MV-4-11 (cell line): ENCODE measurements around the gene MPP3.
"Not testable (repeated sequence)": the region's sequence is repeated elsewhere in the genome, so short reads cannot be mapped to it uniquely, and the experiment has no call there.

Experiments used
- DNase-seq: peaks from one replicate; lab custom pipeline; 2025; lab: John Stamatoyannopoulos, UW

The MPP3 gene

GRCh38 chr17:43832976-43833829 lies at the start of gene MPP3:
MPP3 (minus strand) TSS chr17:43833146; CDS start chr17:43831906, 1,240 bp downstream.
- DNase-seq = peak; percentile 7

GRCh38 chr17:43881758-43882505 lies 49.0 kb upstream of the MPP3 start:
- no peak for DNase-seq

- DNase-seq = no peak
Measured at GRCh38 chr17:43881181-43881580, 48.2 kb upstream of the MPP3 start.

- DNase-seq = no peak
Measured at GRCh38 chr17:43880420-43880991, 47.6 kb upstream of the MPP3 start.

GRCh38 chr17:43879723-43880419 lies 46.9 kb upstream of the MPP3 start:
- DNase-seq = no peak

GRCh38 chr17:43878260-43879175 lies 45.6 kb upstream of the MPP3 start:
- DNase-seq = peak; percentile 48

GRCh38 chr17:43877451-43878155 lies 44.7 kb upstream of the MPP3 start:
- no peak for DNase-seq

GRCh38 chr17:43877031-43877430 lies 44.1 kb upstream of the MPP3 start:
- no peak for DNase-seq

- DNase-seq = no peak
Measured at GRCh38 chr17:43875476-43876147, 42.7 kb upstream of the MPP3 start.

- DNase-seq = no peak
Measured at GRCh38 chr17:43874293-43874692, 41.3 kb upstream of the MPP3 start.

- no peak for DNase-seq
Measured at GRCh38 chr17:43873815-43874214, 40.9 kb upstream of the MPP3 start.

- DNase-seq = no peak
Measured at GRCh38 chr17:43873091-43873490, 40.1 kb upstream of the MPP3 start.

GRCh38 chr17:43871946-43872690 lies 39.2 kb upstream of the MPP3 start:
- DNase-seq = no peak

GRCh38 chr17:43869031-43869430 lies 36.1 kb upstream of the MPP3 start:
- not testable (repeated sequence) for DNase-seq

- DNase-seq = peak; percentile 84
Measured at GRCh38 chr17:43868226-43868994, 35.5 kb upstream of the MPP3 start.

GRCh38 chr17:43864161-43864984 lies 31.4 kb upstream of the MPP3 start:
- no peak for DNase-seq

GRCh38 chr17:43861960-43862359 lies 29.0 kb upstream of the MPP3 start:
- DNase-seq = no peak
